Activated CD8-positive, alpha-beta memory T cell treated with anti-CD3 and anti-CD28 coated beads, Interleukin-2, amount 10 ng/mL, durations not matched to agents 7 days and 5 days (primary cell): ENCODE results near the gene COG3. TPM values are rescaled to one million over a fixed set of nuclear protein-coding genes. Genes with fewer than 3 reads are reported as not detected.

Experiments used
- ATAC-seq: fragments of 150-1000 bp; cut with Tn5 transposase; one replicate; pipeline ENCODE4 v1.10.0; 2021; ENCODE audit warnings: moderate library complexity
- CTCF ChIA-PET: fragments of 350-600 bp; sonication (Branson Sonifier 250); formaldehyde crosslinking; loops from one replicate; lab custom pipeline; 2021; ENCODE audit warnings: antibody characterized with exemption; lab: Charles Lee
- DNase-seq: peaks from one replicate; pipeline ENCODE4 v3.0.0-alpha.2; 2020
- H3K27ac Mint-ChIP-seq: one replicate; pipeline ENCODE4 v1.8.0; 2021; ENCODE audit warnings: mild to moderate bottlenecking, mixed read lengths
- H3K27me3 Mint-ChIP-seq: one replicate; pipeline ENCODE4 v1.8.0; 2021; ENCODE audit warnings: mixed read lengths
- H3K36me3 Mint-ChIP-seq: one replicate; pipeline ENCODE4 v1.8.0; 2021; ENCODE audit warnings: mild to moderate bottlenecking, mixed read lengths
- H3K4me1 Mint-ChIP-seq: one replicate; pipeline ENCODE4 v1.8.0; 2021; ENCODE audit warnings: mixed read lengths
- H3K4me3 Mint-ChIP-seq: one replicate; pipeline ENCODE4 v1.8.0; 2021; ENCODE audit warnings: mild to moderate bottlenecking, moderate library complexity, mixed read lengths
- H3K9me3 Mint-ChIP-seq: one replicate; pipeline ENCODE4 v1.8.0; 2022; ENCODE audit warnings: low read depth, mixed read lengths
- total RNA-seq, 2 experiments: library from RNA; stranded (reverse); gene quantifications; one replicate each; pipeline ENCODE4 v1.2.3, GENCODE V29; 2021

Gene COG3
- total RNA-seq, 2 experiments from 2014 or later, result 20.7 to 25.1 TPM

DNA sequence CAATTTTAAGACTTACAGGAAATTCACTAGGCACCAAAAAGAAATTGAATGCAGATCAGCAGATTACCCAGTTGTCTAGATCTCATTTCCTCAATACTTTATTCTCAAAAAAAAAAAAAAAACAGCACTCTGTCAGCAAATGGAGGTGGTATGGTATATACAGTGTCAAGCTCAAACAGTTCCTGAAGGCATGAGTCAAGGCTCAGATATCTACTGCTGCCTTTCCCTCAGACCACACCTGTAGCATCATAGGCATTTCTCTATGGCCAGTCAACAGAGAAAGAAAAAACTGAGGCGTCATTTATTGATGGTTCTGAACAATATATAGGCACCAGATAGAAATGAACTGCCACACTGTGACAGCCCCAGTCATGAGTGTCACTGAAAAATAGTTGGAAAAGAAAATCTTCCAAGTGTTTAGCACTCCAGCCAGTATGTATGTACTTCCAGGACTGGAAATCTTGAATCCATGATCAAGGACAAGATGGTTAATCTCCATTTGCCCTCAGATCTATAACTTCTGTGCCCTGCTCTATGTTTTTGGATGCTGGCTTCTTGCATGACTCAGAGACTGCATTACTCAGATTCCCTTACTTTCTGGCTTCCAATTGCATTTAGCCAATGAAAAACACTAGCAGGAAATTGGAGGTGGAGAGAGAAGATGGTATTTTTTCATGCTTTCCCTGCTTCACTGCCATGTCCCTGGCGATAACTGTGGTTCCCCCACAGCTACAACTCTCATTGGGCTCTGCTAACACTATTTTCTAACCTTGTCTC, 8.4 kb upstream of the COG3 start:
- peaks cover 24% of the 10 kb centered on the region for H3K9me3 Mint-ChIP-seq
- no peak overlapping the region for H3K4me3 Mint-ChIP-seq
- no peaks in the 10 kb centered on the region for H3K4me1 Mint-ChIP-seq
- CTCF ChIA-PET, result no interaction called here
- DNase-seq (no peak), ATAC-seq (no peak)
- peaks cover 9% of the 10 kb centered on the region for H3K36me3 Mint-ChIP-seq
- no peak overlapping the region for H3K27ac Mint-ChIP-seq
- no peaks in the 10 kb centered on the region for H3K27me3 Mint-ChIP-seq

- DNase-seq (no peak), ATAC-seq (no peak)
- peak overlapping the region; percentile 87 for H3K4me3 Mint-ChIP-seq
- H3K36me3 Mint-ChIP-seq, result peaks cover 12% of the 10 kb centered on the region
- peaks cover 2% of the 10 kb centered on the region for H3K9me3 Mint-ChIP-seq
- H3K4me1 Mint-ChIP-seq, result peaks cover 41% of the 10 kb centered on the region
- H3K27ac Mint-ChIP-seq, result peak overlapping the region; percentile 90
- CTCF ChIA-PET, result interaction anchor here (0.9 to 1.3 kb wide), 6 partner anchors 17 to 96 kb away, joined by 3 to 8 read pairs (median 3); no protein-coding TSS in a partner anchor
- H3K27me3 Mint-ChIP-seq, result no peaks in the 10 kb centered on the region
Measured at GRCh38 chr13:45464141-45464686, 525 bp upstream of the COG3 start.

DNA sequence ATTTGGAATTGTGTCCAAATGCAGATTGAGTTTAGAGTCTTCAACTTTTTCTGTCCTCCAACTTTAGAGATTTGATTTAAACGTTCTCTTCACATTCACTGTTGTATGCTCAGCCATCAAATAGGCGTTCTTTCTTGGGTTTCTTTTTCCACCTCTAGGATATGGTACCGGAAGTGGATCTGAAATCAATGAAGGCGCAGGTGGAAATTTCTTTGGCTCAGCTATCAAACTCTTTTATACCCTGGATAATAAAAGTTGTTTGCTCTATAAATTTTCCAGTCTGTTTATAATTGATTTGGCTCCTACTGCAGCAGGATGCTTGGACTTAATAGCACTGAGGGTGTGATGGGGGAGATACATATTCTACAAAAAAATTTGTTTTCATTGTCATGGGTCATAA, 1.6 kb downstream of the COG3 start:
- Mint-ChIP-seq H3K9me3 (peaks cover 2% of the 10 kb centered on the region), H3K36me3 (peaks cover 22% of the 10 kb centered on the region), H3K27ac (peak overlapping the region; percentile 30), H3K27me3 (no peaks in the 10 kb centered on the region), H3K4me1 (peaks cover 44% of the 10 kb centered on the region), H3K4me3 (peak overlapping the region; percentile 87)
- CTCF ChIA-PET, result interaction anchor here (1.5 kb wide), 1 partner anchor 25 kb away, joined by 4 read pairs; no protein-coding TSS in a partner anchor
- no peak for ATAC-seq
- no peak for DNase-seq

GRCh38 chr13:45468635-45469034, 3.9 kb downstream of the COG3 start:
- DNase-seq (no peak), ATAC-seq (no peak)
- Mint-ChIP-seq H3K4me3 (no peak overlapping the region), H3K4me1 (peaks cover 52% of the 10 kb centered on the region), H3K36me3 (peaks cover 35% of the 10 kb centered on the region), H3K27me3 (no peaks in the 10 kb centered on the region), H3K9me3 (peaks cover 8% of the 10 kb centered on the region), H3K27ac (no peak overlapping the region)
- CTCF ChIA-PET, result interaction anchor here (0.8 to 1.1 kb wide), 2 partner anchors 63 to 70 kb away, joined by 3 read pairs; no protein-coding TSS in a partner anchor

DNA sequence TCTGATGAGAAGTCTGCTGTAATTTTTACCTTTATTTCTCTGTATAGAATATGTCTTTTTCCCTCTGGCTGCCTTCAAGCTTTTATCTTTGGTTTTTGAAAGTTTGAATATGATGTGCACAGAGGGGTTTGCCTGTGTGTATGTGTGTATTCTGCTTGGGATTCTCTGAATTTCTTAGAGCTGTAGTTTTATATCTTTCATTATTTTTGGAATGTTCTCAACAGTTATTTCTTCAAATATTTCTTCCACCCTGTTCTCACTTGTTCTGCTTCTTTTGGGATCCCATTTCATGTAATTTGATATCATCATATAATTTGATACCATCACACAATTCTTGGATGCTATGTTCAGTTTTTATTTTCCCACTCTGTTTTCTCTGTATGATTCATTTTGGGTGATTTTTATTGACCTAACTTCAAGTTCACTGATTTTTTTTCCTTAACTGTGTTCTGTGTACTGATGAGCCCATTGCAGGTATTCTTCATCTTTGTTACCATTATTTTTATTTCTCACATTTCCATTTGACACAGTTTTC, 7.5 kb downstream of the COG3 start:
- Mint-ChIP-seq H3K36me3 (peaks cover 26% of the 10 kb centered on the region), H3K4me3 (no peak overlapping the region), H3K4me1 (peaks cover 40% of the 10 kb centered on the region), H3K27me3 (no peaks in the 10 kb centered on the region), H3K9me3 (peaks cover 8% of the 10 kb centered on the region), H3K27ac (no peak overlapping the region)
- ATAC-seq, result no peak
- CTCF ChIA-PET, result no interaction called here
- no peak for DNase-seq

DNA sequence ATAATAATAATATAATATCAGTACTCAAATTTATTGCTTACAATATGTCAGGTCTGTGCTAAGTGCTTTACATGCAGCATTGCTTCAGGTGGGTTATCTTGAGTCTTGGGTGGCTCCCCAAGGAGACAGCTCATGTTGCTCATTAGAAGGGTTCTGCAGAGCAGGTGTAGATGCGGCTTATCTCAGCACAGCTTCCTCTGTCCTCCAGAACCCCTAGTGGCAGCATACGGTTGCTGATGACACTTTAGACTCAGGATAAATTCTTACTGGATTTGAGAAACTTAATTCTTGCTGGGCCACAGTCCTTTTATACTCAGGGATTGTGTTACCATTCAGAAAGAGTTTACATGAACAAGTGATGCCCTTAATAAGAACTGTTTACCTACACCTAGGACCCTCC, 8.9 kb downstream of the COG3 start:
- ATAC-seq (peak; percentile 30), DNase-seq (no peak)
- Mint-ChIP-seq H3K27ac (no peak overlapping the region), H3K4me1 (peaks cover 27% of the 10 kb centered on the region), H3K9me3 (peaks cover 8% of the 10 kb centered on the region), H3K27me3 (no peaks in the 10 kb centered on the region), H3K36me3 (peaks cover 32% of the 10 kb centered on the region), H3K4me3 (no peak overlapping the region)
- CTCF ChIA-PET, result interaction anchor here (1.1 to 2.4 kb wide), 4 partner anchors 9 to 103 kb away, joined by 3 to 8 read pairs (median 4); partner anchors contain the start of gene COG3

GRCh38 chr13:45474584-45475454, 10.1 kb downstream of the COG3 start:
- no peak for ATAC-seq

DNA sequence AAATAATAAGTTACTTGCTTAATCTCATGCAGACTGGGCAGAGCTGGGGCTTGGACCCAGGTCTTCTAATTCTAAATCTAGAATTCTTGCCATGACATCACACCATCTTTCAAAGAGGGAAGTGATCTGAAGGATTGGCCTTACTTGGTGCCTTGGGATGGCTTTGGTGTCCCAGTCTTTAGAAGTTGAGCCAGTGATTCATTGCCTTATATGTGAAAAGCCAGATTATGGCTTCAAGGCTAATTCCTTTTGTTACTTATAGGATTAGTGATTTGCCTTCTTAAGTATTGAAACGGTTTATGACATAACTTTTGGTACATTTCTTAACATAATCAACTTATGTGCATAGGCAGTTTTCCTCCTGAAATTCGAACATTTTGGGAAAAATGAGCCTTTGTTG, 14.9 kb downstream of the COG3 start:
- DNase-seq (no peak), ATAC-seq (no peak)
- CTCF ChIA-PET, result no interaction called here
- Mint-ChIP-seq H3K4me3 (no peak overlapping the region), H3K9me3 (no peaks in the 10 kb centered on the region), H3K27me3 (no peaks in the 10 kb centered on the region), H3K36me3 (peaks cover 43% of the 10 kb centered on the region), H3K4me1 (peaks cover 5% of the 10 kb centered on the region), H3K27ac (no peak overlapping the region)

More at GRCh38 chr13:45474584-45475454, 10.1 kb downstream of the COG3 start:
- H3K9me3 Mint-ChIP-seq, result peaks cover 8% of the 10 kb centered on the region
- H3K4me1 Mint-ChIP-seq, result peaks cover 20% of the 10 kb centered on the region
- CTCF ChIA-PET, result interaction anchor here (0.7 to 2.4 kb wide), 5 partner anchors 10 to 131 kb away, joined by 3 to 8 read pairs (median 4); partner anchors contain the start of gene COG3
- no peak overlapping the region for H3K4me3 Mint-ChIP-seq
- no peak for DNase-seq
- peaks cover 40% of the 10 kb centered on the region for H3K36me3 Mint-ChIP-seq
- H3K27ac Mint-ChIP-seq, result peak overlapping the region; percentile 59
- no peaks in the 10 kb centered on the region for H3K27me3 Mint-ChIP-seq

GRCh38 chr13:45481688-45482087, 16.9 kb downstream of the COG3 start:
- no peak overlapping the region for H3K4me3 Mint-ChIP-seq
- no peak for ATAC-seq
- no peak for DNase-seq
- no peaks in the 10 kb centered on the region for H3K27me3 Mint-ChIP-seq
- H3K4me1 Mint-ChIP-seq, result no peaks in the 10 kb centered on the region
- H3K36me3 Mint-ChIP-seq, result peaks cover 47% of the 10 kb centered on the region
- H3K9me3 Mint-ChIP-seq, result no peaks in the 10 kb centered on the region
- CTCF ChIA-PET, result interaction anchor here (0.6 kb wide), 1 partner anchor 232 kb away, joined by 3 read pairs; no protein-coding TSS in a partner anchor
- H3K27ac Mint-ChIP-seq, result no peak overlapping the region

GRCh38 chr13:45482571-45483173, 17.9 kb downstream of the COG3 start:
- H3K9me3 Mint-ChIP-seq, result no peaks in the 10 kb centered on the region
- ATAC-seq, result no peak
- CTCF ChIA-PET, result interaction anchor here (1.6 kb wide), 1 partner anchor 111 kb away, joined by 7 read pairs; no protein-coding TSS in a partner anchor
- H3K4me3 Mint-ChIP-seq, result no peak overlapping the region
- no peak overlapping the region for H3K27ac Mint-ChIP-seq
- no peaks in the 10 kb centered on the region for H3K27me3 Mint-ChIP-seq
- peaks cover 52% of the 10 kb centered on the region for H3K36me3 Mint-ChIP-seq
- H3K4me1 Mint-ChIP-seq, result no peaks in the 10 kb centered on the region
- no peak for DNase-seq

DNA sequence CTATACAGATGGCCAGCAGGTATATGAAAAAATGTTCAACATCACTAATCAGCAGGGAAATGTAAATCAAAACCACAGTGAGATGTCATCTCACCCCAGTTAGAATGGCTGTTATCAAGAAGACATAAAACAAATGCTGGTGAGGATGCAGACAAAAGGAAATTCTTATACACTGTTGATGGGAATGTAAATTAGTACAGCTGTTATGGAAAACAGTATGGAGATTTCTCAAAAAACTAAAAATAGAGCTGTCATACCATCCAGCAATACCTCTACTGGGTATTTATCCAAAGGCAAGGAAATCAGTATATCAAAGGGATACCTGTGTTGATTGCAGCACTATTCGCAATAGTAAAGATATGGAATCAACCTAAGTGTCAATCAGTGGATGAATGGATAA, 22.9 kb downstream of the COG3 start:
- DNase-seq (no peak), ATAC-seq (no peak)
- Mint-ChIP-seq H3K9me3 (no peaks in the 10 kb centered on the region), H3K4me1 (peaks cover 2% of the 10 kb centered on the region), H3K36me3 (peaks cover 38% of the 10 kb centered on the region), H3K27me3 (no peaks in the 10 kb centered on the region), H3K27ac (no peak overlapping the region), H3K4me3 (no peak overlapping the region)
- CTCF ChIA-PET, result interaction anchor here (0.7 kb wide), 1 partner anchor 162 kb away, joined by 3 read pairs; no protein-coding TSS in a partner anchor

GRCh38 chr13:45490068-45490467, 25.3 kb downstream of the COG3 start:
- peaks cover 27% of the 10 kb centered on the region for H3K36me3 Mint-ChIP-seq
- DNase-seq (no peak), ATAC-seq (peak; percentile 77)
- CTCF ChIA-PET, result interaction anchor here (1.0 to 1.5 kb wide), 6 partner anchors 9 to 151 kb away, joined by 3 to 4 read pairs (median 3); no protein-coding TSS in a partner anchor
- no peak overlapping the region for H3K4me3 Mint-ChIP-seq
- H3K4me1 Mint-ChIP-seq, result peaks cover 2% of the 10 kb centered on the region
- H3K27ac Mint-ChIP-seq, result peak overlapping the region; percentile 21
- no peaks in the 10 kb centered on the region for H3K9me3 Mint-ChIP-seq
- H3K27me3 Mint-ChIP-seq, result no peaks in the 10 kb centered on the region
